Body of pancreas (tissue), 4 donors: ENCODE measurements around the gene C1orf167.

Experiments
- CTCF ChIP-seq, 7 experiments: fragments of 450-650 bp in 4 of 7; fragments of 200-600 bp in 3 of 7; sonication (generic) in 3 of 7; IDR thresholded peaks; one replicate each; pipeline ENCODE4 v1.5.1; 2016 to 2019; ENCODE audit warnings: antibody characterized with exemption in 7 of 7
- POLR2A ChIP-seq, 3 donors: fragments of 450-650 bp; IDR thresholded peaks; one replicate each; pipeline ENCODE4 v1.6.1; 2016; ENCODE audit warnings: antibody characterized with exemption in 3 of 3, mild to moderate bottlenecking in 2 of 3

GRCh38 chr1:11778844-11779623, 17.0 kb downstream of the C1orf167 start:
- no peak for TF ChIP-seq CTCF (IDR thresholded peaks at IDR 0.05)
- TF ChIP-seq POLR2A (IDR thresholded peaks at IDR 0.05) = no peak
